HL-60/S4 (cell line): Measurements from ENCODE around the gene IFFO2.

Experiments used
- in situ Hi-C: fragments of 300-500 bp; cut with MboI; formaldehyde crosslinking; loops from 2 replicates; pipeline ENCODE4 v1.14.3; 2022; ENCODE audit warnings: low sequenced_read_pairs

Gene IFFO2

GRCh38 chr1:18972991-18973390 lies 16.5 kb upstream of the IFFO2 start:
- in situ Hi-C loops = no loop called here

- in situ Hi-C loops = no loop called here
Observed at GRCh38 chr1:18972531-18972930, 16.1 kb upstream of the IFFO2 start.

- in situ Hi-C loops = no loop called here
Observed at GRCh38 chr1:18970762-18971161, 14.3 kb upstream of the IFFO2 start.

- in situ Hi-C loops = no loop called here
Observed at GRCh38 chr1:18970358-18970757, 13.9 kb upstream of the IFFO2 start.

- in situ Hi-C loops = no loop called here
Observed at GRCh38 chr1:18967066-18967690, 10.7 kb upstream of the IFFO2 start.

- in situ Hi-C loops = no loop called here
Observed at GRCh38 chr1:18965206-18966173, 9.0 kb upstream of the IFFO2 start.

DNA sequence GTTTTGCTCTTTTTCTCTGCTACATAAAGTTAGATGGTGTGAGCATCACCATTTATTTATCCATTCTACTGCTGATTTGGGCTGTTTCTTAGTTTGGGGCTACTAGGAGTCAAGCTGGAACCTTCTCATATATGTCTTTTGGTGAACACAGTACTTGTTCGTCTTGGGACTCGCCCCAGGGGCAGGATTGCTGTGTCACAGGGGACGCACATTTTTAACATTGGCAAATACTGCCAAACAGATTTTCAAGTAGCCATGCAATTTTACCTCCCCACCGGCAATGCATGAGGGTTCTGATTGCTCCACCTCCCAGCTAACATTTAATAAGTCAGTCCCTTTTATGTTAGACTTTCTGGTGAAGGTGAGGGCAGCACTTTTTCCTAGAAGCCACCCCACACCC lies 7.5 kb upstream of the IFFO2 start:
- in situ Hi-C loops = no loop called here

GRCh38 chr1:18962855-18963737 lies 6.6 kb upstream of the IFFO2 start:
- in situ Hi-C loops = no loop called here

GRCh38 chr1:18962121-18962721 lies 5.7 kb upstream of the IFFO2 start:
- in situ Hi-C loops = no loop called here

DNA sequence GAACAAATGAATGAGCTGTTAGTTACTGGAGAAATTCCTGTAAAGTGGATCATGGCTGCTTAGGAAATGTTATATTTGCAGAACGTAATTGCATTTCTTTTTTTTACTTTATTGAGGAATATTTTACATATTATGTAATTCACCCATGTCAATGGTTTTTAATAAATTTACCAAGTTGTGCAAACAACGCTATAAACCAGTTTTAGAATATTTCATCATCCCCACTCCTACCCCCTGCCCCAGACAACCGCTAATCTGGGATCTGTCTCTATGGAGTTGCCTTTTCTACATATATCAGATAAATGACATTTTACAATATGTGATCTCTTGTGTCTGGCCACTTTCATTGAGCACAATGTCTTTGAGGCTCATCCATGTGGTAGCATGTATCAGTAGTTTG lies 4.3 kb upstream of the IFFO2 start:
- in situ Hi-C loops = no loop called here

- in situ Hi-C loops = no loop called here
Observed at GRCh38 chr1:18960409-18960808, 3.9 kb upstream of the IFFO2 start.

DNA sequence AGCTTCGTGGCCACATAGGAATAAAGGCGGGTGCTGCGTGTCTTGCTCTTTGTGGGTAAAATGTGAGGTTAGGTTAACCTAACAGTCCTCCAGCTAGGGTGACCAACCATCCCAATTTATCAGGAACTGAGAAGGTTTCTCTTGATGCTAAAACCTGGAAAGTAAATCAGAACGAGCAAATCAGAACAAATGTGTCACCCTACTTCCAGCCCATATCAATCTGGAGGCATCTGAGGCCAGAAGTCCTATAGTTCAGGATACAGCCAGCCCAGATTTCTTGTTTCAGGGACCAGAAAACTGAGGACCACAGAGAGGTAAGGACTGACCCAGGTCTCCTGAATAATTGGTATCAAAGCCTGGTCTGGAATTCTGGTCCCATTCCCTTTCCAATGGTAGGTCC lies 3.1 kb upstream of the IFFO2 start:
- in situ Hi-C loops = no loop called here

GRCh38 chr1:18957532-18958300 lies 1.2 kb upstream of the IFFO2 start:
- in situ Hi-C loops = no loop called here

GRCh38 chr1:18957136-18957521 lies 653 bp upstream of the IFFO2 start:
- in situ Hi-C loops = no loop called here

GRCh38 chr1:18955441-18956192 lies 859 bp downstream of the IFFO2 start:
- in situ Hi-C loops = no loop called here

DNA sequence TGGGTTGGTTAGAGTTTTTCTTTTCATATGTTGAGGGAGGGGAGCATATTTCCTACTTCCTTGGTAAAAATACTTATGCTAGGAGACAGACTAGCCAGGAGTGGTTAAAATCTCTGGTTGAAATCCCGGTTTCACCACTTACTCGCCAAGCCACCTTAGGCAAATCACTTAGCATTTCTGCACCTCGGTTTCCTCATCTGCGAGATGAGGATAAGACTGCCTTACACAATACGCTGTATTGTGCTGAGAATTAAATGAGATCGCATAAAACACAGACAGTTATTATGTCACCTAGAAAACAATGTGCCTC lies 1.4 kb downstream of the IFFO2 start:
- in situ Hi-C loops = no loop called here

- in situ Hi-C loops = no loop called here
Observed at GRCh38 chr1:18954270-18955071, 2.0 kb downstream of the IFFO2 start.

GRCh38 chr1:18953731-18954231 lies 2.7 kb downstream of the IFFO2 start:
- in situ Hi-C loops = no loop called here
